GM12801 (cell line): Measurements from ENCODE around the gene TMTC1.

Source experiments
- TF ChIP-seq, protein P1 (sequence below): IDR thresholded peaks from one replicate; pipeline ENCODE4 v1.5.1; 2011; ENCODE audit warnings: control low read depth; ENCODE audit not compliant: insufficient read length; ENCODE audit errors: extremely low read depth

Gene TMTC1

GRCh38 chr12:29782871-29783772 lies 620 bp downstream of the TMTC1 start:
- TF ChIP-seq, protein P1, sequence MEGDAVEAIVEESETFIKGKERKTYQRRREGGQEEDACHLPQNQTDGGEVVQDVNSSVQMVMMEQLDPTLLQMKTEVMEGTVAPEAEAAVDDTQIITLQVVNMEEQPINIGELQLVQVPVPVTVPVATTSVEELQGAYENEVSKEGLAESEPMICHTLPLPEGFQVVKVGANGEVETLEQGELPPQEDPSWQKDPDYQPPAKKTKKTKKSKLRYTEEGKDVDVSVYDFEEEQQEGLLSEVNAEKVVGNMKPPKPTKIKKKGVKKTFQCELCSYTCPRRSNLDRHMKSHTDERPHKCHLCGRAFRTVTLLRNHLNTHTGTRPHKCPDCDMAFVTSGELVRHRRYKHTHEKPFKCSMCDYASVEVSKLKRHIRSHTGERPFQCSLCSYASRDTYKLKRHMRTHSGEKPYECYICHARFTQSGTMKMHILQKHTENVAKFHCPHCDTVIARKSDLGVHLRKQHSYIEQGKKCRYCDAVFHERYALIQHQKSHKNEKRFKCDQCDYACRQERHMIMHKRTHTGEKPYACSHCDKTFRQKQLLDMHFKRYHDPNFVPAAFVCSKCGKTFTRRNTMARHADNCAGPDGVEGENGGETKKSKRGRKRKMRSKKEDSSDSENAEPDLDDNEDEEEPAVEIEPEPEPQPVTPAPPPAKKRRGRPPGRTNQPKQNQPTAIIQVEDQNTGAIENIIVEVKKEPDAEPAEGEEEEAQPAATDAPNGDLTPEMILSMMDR: no peak

GRCh38 chr12:29782285-29782870 lies 1.4 kb downstream of the TMTC1 start:
- TF ChIP-seq, protein P1: no peak

DNA sequence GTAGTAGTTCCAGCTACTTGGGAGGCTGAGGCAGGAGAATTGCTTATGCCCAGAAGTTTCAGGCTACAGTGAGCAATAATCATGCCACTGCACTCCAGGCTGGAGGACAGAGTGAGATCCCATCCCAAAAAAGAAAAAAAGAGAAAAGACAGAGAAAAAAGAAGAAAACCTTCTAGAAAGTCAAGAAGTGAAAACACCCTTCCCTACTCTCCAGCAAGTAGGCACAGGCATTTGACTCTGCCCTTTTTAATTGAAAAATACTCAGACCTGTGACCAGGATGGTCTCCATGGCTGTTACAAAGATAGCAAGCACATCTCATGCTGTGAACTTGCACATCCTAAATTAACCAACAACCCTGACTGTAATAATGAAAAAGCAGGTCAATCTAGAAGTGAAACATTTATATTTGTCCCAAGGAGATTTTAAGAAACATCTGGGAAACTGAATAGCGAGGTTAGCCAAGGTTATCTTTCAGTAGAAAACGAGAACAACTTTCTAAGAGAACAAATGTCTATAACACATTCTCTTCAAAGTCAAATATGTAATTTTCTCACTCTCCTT lies 2.0 kb downstream of the TMTC1 start:
- TF ChIP-seq, protein P1: no peak

DNA sequence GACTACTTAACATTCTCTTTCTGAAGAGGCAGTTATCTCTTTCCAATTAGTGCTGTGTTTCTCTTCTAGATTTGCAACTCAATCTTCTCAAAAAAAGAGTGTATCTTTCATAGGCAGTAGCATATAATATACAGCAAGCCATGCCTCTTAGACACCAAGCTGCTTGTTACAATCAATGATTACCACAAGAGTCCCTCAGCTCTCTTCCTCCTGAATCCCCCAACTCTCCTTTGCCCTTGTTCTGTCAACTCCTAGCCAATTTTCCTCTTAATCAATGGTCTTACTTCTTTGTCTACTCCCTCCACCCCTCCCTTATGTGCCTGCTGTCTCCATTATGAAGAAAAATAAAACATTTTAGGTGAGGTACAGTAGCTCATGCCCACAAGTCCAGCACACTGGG lies 2.6 kb downstream of the TMTC1 start:
- TF ChIP-seq, protein P1: no peak

DNA sequence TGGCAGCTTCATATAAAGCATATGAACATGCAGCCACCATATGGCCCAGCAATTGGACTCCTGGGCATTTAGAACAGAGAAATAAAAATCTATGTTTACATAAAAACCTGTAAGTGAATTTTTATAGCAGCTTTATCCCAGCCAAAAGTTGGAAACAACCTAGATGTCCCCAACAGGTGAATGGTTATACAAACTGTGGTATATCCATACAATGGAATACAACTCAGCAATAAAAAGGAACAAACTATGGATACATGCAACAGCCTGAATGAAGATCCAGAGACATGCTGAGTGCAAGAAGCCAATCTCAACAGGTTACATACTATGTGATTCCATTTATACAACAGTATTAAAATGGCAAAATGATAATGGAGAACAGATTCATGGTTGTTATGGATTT lies 3.7 kb downstream of the TMTC1 start:
- TF ChIP-seq, protein P1: no peak

DNA sequence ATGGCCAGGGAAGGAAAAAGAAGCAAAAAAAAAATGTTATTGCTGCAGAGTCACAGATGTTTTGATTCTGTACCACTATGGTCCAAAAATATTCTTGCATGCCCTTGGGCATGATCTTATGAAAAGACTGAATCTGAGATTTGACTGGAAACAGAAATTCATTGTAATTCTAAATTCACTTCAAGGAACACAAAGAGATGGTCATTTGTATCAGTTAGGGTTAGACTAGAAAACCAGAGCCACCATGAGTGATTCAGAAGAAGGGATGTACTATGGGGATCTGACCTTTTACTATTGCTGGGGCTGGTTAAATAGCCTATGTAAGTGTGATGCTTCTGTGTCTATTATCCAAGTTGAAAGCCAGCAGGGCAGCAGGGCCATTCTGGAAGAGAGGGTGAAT lies 5.2 kb downstream of the TMTC1 start:
- TF ChIP-seq, protein P1: no peak

DNA sequence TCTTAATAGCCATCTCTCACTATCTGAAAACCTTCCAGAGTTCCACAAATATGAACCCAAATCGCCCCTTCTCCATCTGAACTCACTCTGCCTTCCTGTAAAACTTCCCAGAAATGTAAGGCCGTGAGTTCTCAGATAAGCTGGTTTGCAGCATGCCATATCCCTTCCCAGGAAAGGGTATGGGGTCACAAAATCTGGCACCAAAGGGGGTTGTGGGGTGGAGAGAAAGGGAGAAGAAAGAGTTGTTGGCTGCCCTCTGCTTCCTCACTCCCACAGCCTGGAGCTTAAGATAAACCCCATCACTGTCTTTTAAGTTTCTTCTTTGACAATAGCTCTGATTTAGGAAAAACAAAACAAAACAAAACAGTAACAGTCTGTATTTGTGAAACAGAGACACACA lies 10.7 kb downstream of the TMTC1 start:
- TF ChIP-seq, protein P1: no peak
